HG03103 (cell line): ENCODE data around the gene HOXB3.

Experiments
- ATAC-seq: cut with Tn5 transposase; IDR thresholded peaks from one replicate; pipeline ENCODE4 v1.9.1; 2021; ENCODE audit warnings: low read depth; ENCODE audit not compliant: unreplicated experiment

HOXB3 gene

GRCh38 chr17:48532261-48532660 is 57.8 kb downstream of the HOXB3 start:
- ATAC-seq: no peak

DNA sequence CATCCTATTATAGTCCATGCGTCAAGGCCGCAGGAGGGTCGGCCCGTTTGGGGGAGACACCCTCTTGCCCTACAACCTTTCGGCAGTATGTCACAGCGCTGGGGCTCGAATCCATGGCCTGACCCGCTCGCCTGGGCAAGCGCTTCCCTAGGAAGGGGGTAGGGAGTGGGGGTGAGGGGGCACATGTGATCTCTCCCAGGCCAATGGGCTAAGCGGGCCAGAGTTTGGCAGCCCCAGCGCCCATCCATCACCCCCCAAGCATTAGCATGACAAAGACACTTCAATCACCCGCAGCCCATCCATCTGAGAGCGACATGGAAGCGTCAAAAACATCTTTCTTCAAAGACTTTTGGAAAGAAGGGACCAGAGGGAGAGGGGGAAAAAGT is 59.2 kb downstream of the HOXB3 start, which contains the start of gene HOXB1:
HOXB1 (minus strand) TSS at position 125 of the 386 bp plus-strand sequence; CDS start at position 18, 107 bp downstream.
- ATAC-seq: no peak

- no peak for ATAC-seq
These were observed 59.7 kb downstream of the HOXB3 start for GRCh38 chr17:48530208-48530886.

- ATAC-seq: no peak
These were observed 60.4 kb downstream of the HOXB3 start for GRCh38 chr17:48529683-48530009.

DNA sequence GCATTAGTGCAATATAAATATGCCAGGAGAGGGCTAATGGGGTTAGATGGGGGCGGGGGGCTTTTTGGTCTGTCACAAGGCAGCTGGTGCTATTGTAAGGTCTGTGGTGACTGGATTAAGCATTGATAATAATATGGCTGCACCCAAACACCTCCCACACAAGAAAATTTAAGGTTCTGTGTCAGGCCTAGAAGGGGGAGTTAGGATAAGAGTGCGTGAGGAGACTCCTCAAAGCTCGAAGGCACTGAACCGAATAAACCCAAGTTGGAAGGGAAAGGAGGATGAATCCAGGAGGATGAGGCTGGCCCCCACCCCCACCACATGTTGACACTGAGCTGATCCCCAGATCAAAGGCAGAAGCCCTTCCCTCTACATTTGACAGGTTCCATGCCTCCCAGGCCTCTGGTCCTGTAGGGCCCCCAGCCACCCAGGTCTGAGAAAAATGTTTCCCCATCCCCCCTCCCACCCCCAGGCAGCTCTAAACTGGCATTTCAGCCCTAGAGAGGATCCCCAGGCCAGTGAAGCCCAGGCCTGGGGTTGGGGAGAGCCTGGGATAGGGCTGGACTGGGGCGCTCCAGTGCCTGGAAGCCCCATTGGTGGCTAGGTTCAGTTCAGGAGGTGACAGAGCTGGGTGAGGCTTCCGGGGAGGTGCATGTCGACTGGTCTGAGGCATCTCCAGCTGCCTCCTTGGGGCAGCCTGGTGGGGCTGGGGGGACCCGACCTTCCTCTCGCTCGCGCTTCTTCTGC is 60.9 kb downstream of the HOXB3 start:
- no peak for ATAC-seq

GRCh38 chr17:48528153-48528935 is 61.7 kb downstream of the HOXB3 start:
- no peak for ATAC-seq

- ATAC-seq: no peak
These were observed 62.5 kb downstream of the HOXB3 start for GRCh38 chr17:48527547-48527932.

DNA sequence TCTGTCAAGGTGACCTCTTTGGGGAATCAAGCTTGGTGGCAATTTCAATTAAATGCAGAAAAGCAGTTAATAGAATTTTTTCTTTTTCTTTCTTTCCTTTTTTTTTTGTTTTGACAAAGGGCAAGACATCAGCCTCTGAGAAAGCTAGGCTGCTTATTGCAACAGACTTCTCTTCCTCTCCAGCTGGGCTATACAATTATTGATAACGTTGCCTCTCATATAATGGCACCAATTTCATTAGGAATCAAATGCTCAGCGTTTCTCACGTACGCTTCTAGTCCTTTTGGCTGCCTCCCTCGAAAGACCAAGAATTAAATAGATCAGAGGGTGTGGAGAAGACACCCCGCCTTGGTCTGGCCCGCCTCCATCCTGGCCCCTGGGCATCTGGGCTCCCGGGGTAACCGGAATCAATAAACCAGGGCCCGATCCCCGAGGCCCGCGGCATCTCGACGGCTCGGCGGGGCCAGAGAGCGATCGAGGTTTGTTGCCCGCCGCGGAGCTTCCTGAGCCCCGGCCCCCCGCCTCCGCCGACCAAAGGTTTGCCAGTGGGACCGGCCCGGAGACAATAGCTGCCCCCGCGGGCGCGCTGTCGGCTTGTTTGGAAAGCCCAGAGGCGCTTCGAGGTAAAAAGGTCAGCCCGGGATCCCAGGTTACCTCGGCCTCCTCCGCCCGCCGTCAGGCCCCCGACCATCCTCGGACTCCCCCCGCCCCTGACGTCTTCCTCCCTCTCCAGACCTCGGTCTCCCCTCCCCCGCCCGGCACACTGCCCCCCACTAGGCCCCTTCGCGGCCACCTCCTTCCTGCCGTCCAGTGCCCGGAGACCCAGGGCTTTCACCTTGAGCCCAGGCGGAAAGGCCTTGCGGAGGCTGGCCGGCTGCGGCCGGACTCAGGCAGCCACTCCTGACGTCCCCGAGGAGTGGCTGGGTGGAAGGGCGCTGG is 63.2 kb downstream of the HOXB3 start:
- no peak for ATAC-seq

DNA sequence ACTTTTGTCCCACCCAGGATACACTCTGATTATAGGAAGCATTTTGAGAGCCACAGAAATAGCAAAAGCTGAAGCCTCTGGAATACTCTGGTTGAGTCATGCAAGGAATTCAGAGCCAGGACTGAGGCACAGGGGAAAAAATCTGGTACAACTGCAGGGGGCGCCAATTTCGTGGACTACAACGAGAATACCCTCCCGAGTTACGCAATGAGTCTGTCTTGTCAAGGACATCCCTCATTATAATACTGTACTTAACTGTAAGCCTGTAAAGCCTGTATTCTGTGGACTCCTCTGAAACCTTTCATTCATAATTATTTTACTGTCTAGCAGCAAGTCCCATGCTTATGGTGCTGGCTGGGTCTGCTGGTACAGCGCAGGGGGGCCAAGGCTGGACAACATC is 67.0 kb downstream of the HOXB3 start:
- ATAC-seq: no peak

DNA sequence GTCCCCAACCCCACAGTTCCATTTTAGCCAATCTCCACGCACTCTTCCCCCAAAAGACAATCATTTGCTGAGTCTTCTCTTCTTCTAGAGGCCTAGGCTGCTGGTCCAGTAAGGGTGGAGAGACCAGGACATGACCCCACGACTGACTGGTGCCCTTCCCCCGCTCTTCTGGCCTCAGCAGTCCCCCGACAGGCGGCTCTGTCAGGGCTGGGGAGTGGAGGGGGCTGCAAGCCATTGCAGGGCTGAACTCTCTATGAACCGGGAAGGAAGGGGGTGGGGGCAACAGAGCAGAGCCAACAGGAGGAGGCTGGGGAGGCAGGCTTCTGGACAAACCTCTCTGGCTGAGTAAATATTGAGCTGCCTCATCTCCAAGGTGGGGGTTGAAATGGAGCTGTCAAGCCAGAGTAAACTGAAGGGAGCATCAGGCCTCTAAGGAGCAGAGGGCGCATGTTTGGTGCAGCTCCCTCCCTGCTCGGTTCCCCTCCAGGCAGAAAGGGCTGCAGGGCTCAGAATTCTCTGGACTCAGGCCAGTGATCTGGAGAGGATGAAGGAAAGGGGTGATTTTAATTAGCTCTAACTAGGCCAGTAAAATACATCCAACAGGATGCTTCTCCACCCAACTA is 67.9 kb downstream of the HOXB3 start:
- no peak for ATAC-seq

DNA sequence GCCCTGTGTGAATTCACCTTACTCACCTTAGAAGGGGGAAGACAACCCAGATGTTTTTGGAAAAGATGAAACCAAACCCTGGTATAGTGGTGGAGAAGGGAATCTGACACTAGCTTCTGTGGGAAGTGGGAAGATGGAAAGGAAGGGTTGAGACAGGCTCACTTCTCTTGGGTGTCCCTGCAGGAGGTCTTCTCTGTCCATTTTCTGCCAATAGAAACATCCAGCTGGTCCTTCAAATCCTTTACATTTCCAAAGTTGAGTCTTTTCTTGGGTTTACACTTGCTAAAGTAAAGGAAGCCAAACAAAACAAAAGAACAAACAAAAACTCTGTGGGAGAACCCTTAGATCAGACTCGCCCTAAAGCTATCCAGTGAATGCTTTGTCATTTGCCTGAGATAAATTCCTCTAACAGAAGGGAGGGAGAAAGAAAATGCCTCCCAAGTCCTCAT is 69.4 kb downstream of the HOXB3 start:
- no peak for ATAC-seq

DNA sequence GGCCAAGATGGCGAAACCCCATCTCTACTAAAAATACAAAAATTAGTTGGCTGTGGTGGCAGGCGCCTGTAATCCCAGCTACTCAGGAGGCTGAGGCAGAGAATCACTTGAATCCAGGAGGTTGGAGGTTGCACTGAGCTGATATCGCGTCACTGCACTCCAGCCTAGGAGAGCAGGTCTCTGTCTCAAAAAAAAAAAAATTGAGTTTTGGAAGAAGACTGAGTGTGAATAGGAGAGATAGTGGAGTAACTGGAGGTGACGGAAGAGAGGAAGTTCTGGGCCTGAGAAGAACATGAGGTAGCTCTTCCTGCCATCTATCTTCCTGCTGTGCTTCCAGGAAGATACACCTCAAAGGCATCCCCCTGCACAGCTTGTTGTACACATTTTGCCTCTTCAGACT is 70.6 kb downstream of the HOXB3 start:
- no peak for ATAC-seq

DNA sequence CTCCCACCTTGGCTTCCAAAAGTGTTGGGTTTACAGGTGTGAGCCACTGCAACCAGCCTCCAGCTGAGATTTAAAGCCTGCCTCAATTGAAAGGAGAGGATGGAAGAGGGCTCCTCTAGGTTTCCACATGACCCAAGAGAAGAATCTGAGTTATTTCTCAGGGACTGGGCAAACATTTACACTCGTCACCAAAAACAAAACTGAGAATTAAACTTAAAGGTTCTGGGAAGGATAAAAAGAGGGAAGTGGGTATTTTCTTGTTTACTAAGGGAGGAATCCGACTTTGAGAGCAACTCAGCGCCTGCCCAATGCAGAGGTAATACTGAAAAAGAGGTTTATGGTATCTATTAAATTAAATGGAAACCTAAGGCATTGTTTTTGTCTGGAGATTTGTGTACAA is 72.6 kb downstream of the HOXB3 start:
- ATAC-seq: no peak

DNA sequence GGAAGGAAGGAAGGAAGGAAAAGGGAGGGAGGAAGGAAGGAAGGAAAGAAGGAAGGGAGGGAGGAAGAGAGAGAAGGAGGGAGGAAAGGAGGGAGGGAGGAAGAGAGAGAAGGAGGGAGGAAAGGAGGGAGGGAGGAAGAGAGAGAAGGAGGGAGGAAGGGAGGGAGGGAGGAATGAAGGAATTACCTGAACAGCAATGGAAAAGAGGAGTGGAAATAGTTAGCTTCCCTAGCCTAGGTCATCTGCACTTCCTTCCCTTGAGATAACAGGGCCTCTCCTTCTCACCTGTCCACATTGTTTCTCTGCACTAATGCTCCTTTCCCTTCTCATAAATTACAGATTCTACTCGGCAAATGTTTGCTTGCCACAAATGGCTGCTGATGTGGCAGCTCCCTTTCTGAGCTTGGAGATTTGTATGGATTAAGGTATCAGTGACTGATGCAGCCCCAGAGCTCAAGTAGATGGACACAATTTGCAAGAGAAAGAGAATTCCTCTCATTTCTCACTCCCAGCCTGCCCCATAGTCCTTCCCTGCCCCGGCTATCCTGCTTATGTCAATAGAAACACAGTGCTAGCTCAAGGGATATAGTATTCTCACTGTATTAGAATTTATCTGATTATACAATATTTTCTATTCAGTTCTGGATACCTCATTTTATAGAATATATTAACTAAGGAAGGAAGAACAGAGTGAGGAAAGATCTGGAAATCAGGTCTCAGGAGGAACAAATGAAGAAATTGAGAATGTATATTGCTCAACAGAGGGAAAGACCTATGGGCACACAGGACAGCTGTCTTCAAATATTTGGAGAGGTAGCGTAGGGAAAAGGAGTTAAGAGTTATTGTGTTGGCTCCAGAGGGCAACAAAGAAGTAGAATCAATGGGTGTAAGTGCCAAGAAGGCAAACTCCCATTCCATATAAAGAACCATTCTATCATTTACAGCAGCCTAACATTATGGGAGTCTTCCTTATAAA is 73.8 kb downstream of the HOXB3 start:
- no peak for ATAC-seq

DNA sequence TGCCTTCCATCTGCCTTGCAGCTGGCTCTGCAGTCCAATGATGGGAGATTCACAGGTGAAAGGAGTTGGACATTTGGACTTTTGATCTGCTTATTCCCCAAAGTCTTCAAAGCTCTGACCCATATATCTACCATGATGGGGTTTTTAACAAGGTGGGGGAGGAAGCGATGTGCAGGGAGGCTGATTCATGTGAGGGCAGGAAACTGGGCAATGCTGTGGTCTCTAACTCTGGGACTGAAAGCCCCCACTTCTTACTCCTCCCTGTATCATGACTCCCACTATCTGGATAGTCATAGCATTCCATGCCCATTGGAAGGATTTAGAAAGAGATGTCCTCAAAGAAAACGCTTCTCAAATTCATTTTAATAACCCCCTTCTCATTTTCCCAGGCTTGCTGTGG is 75.6 kb downstream of the HOXB3 start:
- ATAC-seq: no peak

GRCh38 chr17:48513666-48514455 is 76.2 kb downstream of the HOXB3 start:
- ATAC-seq: no peak

DNA sequence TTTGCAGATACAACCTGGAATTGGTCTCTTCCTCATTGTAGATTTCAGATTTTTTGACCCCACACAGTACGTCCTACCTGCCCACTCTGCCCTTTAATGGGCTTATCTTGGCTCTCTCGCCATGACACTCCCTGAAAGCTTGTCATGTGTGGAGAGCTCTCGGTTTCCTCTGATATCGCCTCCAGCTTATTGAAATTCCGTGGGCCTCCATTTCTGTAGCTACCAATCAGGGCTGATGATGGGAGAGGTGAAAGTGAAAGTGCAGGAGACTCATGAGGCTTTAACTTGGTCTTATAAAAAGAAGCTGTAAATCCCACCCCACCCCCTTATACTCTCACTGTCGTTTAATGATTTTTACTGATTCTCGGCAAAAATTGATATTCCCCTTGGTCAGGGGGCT is 76.9 kb downstream of the HOXB3 start:
- ATAC-seq: no peak
